Skeletal muscle satellite cell (primary cell): ENCODE data around the gene RARB. TPM values are rescaled to one million over a fixed set of nuclear protein-coding genes. Genes with fewer than 3 reads are reported as not detected.

Experiments
- H3K27me3 ChIP-seq: 2 replicates; pipeline ENCODE4 v1.7.0; 2013; ENCODE audit warnings: low read length; ENCODE audit not compliant: control insufficient read depth, insufficient read depth
- H3K36me3 ChIP-seq: 2 replicates; pipeline ENCODE4 v1.7.0; 2013; ENCODE audit warnings: mild to moderate bottlenecking, control low read depth, low read length; ENCODE audit not compliant: insufficient read depth
- H3K4me1 ChIP-seq: 2 replicates; pipeline ENCODE4 v1.7.0; 2013; ENCODE audit warnings: low read length; ENCODE audit not compliant: control insufficient read depth, insufficient read depth
- H3K4me2 ChIP-seq: 2 replicates; pipeline ENCODE4 v1.7.0; 2013; ENCODE audit warnings: mild to moderate bottlenecking, low read length
- H3K4me3 ChIP-seq: 2 replicates; pipeline ENCODE4 v1.7.0; 2013; ENCODE audit warnings: low read length
- H3K9ac ChIP-seq: 2 replicates; pipeline ENCODE4 v1.7.0; 2013; ENCODE audit warnings: mild to moderate bottlenecking, low read depth, low read length, moderate library complexity
- H3K9me3 ChIP-seq: replicated peaks from 2 replicates; pipeline ENCODE4 v1.7.0; 2013; ENCODE audit warnings: mild to moderate bottlenecking, control low read depth, low read length
- total RNA-seq: library from RNA; depleted of rRNA; stranded (reverse); fragments of >200 nt; gene quantifications from 2 replicates; pipeline ENCODE4 v1.2.3, GENCODE V29; 2012; rRNA removed

The RARB gene
- total RNA-seq = 5.8 and 9.8 TPM in 2 replicates

DNA sequence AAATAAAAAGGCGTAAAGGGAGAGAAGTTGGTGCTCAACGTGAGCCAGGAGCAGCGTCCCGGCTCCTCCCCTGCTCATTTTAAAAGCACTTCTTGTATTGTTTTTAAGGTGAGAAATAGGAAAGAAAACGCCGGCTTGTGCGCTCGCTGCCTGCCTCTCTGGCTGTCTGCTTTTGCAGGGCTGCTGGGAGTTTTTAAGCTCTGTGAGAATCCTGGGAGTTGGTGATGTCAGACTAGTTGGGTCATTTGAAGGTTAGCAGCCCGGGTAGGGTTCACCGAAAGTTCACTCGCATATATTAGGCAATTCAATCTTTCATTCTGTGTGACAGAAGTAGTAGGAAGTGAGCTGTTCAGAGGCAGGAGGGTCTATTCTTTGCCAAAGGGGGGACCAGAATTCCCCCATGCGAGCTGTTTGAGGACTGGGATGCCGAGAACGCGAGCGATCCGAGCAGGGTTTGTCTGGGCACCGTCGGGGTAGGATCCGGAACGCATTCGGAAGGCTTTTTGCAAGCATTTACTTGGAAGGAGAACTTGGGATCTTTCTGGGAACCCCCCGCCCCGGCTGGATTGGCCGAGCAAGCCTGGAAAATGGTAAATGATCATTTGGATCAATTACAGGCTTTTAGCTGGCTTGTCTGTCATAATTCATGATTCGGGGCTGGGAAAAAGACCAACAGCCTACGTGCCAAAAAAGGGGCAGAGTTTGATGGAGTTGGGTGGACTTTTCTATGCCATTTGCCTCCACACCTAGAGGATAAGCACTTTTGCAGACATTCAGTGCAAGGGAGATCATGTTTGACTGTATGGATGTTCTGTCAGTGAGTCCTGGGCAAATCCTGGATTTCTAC, at the start of gene RARB:
TSS of gene RARB (plus strand) at position 322 of the 847 bp plus-strand sequence. CDS start at position 791, 469 bp downstream.
- Histone ChIP-seq H3K4me3 (peak within 1 kb of the TSS; percentile 72), H3K4me1 (peaks cover 45% of the 10 kb centered on the region), H3K9ac (peak within 1 kb of the TSS; percentile 76), H3K4me2 (peak within 1 kb of the TSS; percentile 92), H3K27me3 (peaks cover 4% of the 10 kb centered on the region), H3K9me3 (no peaks in the 10 kb centered on the region), H3K36me3 (no peaks in the 10 kb centered on the region)

DNA sequence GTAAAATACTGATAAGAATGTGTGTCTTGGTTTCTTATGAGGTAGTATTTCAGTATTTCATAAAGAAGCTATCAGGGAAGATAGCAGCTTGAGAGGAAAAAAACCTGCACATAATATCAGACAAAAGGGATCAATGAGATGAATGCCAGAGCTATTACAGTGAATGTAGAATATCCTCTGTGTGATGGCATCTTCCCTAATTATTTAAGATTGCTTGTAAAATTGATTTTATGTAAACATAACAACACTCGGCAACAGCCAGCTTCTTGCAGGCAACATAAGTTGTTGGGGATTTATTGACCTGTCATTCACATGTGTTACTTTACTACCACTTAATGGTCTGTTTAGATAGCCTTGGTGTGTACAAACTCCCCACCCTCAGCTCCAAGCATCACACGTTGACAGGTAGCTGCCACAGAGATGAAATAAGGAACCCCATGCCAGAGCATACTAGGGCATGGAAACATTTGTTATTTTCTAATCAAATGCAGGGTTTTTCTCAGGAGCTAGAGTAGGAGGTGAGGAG, 49.2 kb upstream of the RARB start:
- Histone ChIP-seq H3K9ac (no peak overlapping the region), H3K4me1 (no peaks in the 10 kb centered on the region), H3K9me3 (no peaks in the 10 kb centered on the region), H3K4me3 (no peak overlapping the region), H3K27me3 (no peaks in the 10 kb centered on the region), H3K36me3 (no peaks in the 10 kb centered on the region), H3K4me2 (no peak overlapping the region)

DNA sequence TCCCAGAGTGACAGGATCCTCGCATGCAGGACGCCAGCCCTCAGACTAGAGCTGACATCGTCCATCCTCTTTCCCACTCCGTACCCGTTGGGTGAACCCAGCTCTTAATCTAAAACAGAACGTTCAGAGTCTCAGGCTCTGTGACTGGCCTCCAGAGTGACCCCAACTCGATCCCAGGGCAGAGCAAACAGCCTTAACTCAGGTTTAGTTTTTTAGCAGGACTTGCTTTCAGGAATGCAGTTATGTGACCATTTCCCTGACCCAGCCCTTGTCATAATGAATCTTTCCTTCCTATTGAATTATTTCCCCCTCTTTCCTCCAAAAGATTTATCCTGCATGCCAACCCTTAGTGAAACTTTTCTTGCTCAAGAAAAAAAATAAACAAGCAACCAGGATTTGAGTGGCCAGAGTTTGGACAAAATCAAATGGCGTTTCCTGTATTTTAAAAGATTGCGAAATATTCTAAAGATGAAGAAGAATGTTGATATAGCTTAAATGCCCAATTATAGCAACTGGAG, 47.8 kb upstream of the RARB start:
- H3K4me2 ChIP-seq = no peak overlapping the region
- H3K36me3 ChIP-seq = no peaks in the 10 kb centered on the region
- H3K27me3 ChIP-seq = no peaks in the 10 kb centered on the region
- no peaks in the 10 kb centered on the region for H3K9me3 ChIP-seq
- no peaks in the 10 kb centered on the region for H3K4me1 ChIP-seq
- H3K4me3 ChIP-seq = no peak overlapping the region
- no peak overlapping the region for H3K9ac ChIP-seq

DNA sequence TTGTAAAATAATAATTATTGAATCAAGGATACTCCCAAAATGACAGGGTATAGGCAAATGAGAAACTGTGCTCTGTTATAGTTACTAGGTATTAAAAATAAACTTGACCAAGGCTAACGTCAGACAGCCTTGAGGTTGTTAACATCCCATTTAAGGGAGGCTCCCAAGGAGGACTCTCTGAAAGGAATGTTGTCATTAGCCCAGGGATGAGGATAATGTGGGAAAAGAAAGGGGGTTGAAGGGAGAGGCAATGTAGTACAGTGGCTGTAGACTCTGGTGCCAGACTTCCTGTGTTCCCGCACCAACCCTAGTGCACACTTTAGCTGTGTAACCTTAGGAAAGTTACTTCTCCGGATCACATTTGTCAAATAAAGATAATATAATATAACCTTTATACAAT, 47.0 kb upstream of the RARB start:
- H3K9me3 ChIP-seq = no peaks in the 10 kb centered on the region
- no peaks in the 10 kb centered on the region for H3K27me3 ChIP-seq
- no peak overlapping the region for H3K9ac ChIP-seq
- no peak overlapping the region for H3K4me2 ChIP-seq
- H3K4me3 ChIP-seq = no peak overlapping the region
- H3K4me1 ChIP-seq = no peaks in the 10 kb centered on the region
- H3K36me3 ChIP-seq = no peaks in the 10 kb centered on the region

DNA sequence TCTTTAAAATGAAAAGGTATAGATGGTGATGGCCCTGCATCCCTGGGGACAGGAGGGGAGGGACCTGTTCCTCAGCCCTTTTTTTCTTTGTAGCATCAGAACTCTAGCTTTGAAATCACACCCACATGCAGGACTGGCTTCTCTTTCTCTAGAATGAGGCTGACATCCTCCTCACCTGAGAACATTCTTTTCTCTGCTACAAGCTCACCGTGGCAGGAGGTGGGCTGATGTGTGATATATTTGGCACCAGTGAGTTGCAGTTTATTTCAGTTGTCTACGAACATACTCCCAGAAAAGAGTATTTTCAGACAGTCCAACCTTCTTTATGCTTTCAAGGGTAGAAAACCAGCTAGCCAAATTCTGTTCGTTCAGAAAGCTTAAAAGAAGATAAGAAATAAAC, 43.6 kb upstream of the RARB start:
- H3K4me1 ChIP-seq = no peaks in the 10 kb centered on the region
- no peak overlapping the region for H3K4me2 ChIP-seq
- no peak overlapping the region for H3K4me3 ChIP-seq
- H3K9me3 ChIP-seq = no peaks in the 10 kb centered on the region
- no peaks in the 10 kb centered on the region for H3K27me3 ChIP-seq
- H3K36me3 ChIP-seq = no peaks in the 10 kb centered on the region
- no peak overlapping the region for H3K9ac ChIP-seq

DNA sequence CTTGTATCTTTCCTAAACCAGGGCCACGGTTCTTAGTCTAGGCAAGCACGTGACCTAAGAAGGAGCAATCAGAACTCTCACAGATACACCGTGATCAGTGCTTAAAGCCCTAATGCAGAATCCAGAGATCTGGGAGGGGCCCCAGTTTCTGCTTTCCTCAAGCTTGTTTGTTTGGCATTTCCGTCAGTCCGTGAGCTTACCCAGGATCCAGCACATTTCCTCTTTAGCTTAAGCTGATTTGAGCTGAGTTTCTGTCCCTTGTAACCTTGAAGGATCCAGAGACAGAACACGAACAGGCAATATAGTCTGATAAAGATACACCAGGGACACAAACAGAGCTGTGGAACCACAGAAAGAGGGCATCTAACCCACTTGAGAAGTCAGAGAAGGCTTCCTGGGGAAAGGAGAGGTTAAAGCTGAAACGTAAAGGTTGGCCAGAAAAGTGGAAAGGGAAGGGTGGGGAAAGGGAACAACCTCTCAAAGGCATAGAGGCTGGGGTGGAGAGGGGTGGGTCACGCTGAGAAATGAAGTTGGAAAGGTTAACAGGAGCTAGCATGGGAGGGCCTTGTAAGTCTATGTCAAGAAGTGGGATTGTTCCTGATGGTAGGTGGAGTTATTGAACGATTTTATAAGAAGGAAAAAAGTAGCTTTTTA, 42.1 kb upstream of the RARB start:
- Histone ChIP-seq H3K4me2 (no peak overlapping the region), H3K36me3 (no peaks in the 10 kb centered on the region), H3K27me3 (no peaks in the 10 kb centered on the region)

DNA sequence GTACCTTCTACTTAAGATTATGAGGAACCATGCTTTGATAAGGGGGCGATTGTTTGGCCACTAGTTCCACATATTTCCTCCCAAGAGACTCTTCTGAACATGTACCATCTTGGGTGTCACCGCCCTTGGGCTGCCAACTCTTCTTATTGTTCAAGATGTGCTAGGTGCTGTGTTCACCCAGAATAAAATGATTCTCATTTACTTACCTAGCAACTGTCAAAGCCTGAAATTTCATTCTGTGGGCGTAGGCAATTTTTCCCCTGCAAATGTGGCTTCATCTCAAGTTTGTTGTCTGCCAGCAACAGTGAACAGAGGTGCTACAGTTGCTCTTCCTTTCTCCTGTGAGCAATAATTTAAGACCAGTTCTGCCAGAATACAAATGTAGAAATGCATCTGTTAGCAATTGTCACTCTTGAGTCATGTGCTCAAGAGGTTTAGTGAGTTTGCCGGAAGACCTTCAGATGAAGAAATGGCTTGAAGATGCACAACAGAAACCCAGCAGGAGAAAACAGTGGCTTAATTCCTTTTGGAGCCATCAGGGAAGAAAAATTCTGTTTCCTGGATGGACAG, 41.3 kb upstream of the RARB start:
- no peak overlapping the region for H3K4me2 ChIP-seq
- H3K4me1 ChIP-seq = no peaks in the 10 kb centered on the region
- no peaks in the 10 kb centered on the region for H3K9me3 ChIP-seq
- no peak overlapping the region for H3K9ac ChIP-seq
- no peak overlapping the region for H3K4me3 ChIP-seq
- H3K27me3 ChIP-seq = no peaks in the 10 kb centered on the region
- no peaks in the 10 kb centered on the region for H3K36me3 ChIP-seq

More for the DNA sequence above, 42.1 kb upstream of the RARB start:
- Histone ChIP-seq H3K9ac (no peak overlapping the region), H3K4me3 (no peak overlapping the region), H3K4me1 (no peaks in the 10 kb centered on the region), H3K9me3 (no peaks in the 10 kb centered on the region)

DNA sequence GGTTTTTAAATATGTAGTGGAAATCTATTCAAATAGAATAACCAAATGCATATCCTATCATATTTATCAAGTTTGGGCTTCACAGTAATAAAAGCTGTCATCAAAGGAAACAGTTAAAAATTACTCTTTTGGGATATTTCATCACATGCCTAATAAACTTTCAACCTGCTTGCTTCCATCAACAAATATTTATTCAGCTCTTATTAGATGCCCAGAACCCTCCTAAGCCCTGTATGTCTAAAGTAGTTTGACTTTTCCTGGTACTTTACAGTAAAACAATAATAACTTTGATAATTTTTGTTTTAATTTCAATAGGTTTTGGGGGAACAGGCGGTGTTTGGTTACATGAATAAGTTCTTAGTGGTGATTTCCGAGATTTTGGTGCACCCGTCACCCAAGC, 37.5 kb upstream of the RARB start:
- Histone ChIP-seq H3K9me3 (no peaks in the 10 kb centered on the region), H3K4me2 (no peak overlapping the region), H3K9ac (no peak overlapping the region), H3K4me3 (no peak overlapping the region), H3K36me3 (no peaks in the 10 kb centered on the region), H3K4me1 (no peaks in the 10 kb centered on the region), H3K27me3 (no peaks in the 10 kb centered on the region)

DNA sequence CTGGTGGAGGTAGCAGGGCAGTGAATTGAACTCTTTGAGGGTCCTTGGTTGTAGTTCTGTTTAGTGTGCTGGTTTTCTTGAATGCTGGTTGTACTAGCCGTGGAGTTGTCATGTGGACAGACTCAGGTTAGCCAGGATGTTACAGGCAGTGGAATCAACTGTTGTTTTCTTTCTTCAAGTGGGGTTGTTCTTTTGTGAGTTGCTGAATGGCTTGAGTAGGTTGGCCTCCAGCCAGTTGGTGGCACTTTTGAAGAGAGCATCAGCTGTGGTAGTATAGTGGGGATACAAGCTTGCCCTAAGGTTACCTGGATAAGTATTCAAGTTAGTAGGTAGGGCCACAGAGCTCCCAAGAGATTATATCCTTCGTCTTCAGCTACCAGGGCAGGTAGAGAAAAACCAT, 31.8 kb upstream of the RARB start:
- H3K9ac ChIP-seq = no peak overlapping the region
- no peak overlapping the region for H3K4me2 ChIP-seq
- H3K4me1 ChIP-seq = no peaks in the 10 kb centered on the region
- no peak overlapping the region for H3K4me3 ChIP-seq
- no peaks in the 10 kb centered on the region for H3K27me3 ChIP-seq
- H3K9me3 ChIP-seq = no peaks in the 10 kb centered on the region
- no peaks in the 10 kb centered on the region for H3K36me3 ChIP-seq

DNA sequence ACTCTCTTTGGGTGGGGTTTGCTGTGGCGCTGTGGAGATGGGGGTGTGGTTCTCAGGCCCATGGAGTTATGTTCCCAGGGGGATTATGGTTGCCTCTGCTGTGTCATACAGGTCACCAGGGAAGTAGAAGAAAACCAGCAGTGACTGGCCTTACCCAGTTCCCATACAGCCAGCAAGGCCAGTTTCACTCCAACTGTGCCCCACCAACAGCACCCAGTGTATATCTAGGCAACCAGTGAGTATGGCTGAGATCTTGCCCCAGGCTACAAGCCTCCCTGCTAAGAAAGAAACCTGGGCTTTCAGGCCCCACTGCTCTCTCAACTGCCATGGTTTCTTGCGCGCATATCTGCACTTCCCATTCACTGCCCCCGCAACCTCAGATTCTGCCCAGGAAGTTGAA, 31.4 kb upstream of the RARB start:
- no peaks in the 10 kb centered on the region for H3K36me3 ChIP-seq

DNA sequence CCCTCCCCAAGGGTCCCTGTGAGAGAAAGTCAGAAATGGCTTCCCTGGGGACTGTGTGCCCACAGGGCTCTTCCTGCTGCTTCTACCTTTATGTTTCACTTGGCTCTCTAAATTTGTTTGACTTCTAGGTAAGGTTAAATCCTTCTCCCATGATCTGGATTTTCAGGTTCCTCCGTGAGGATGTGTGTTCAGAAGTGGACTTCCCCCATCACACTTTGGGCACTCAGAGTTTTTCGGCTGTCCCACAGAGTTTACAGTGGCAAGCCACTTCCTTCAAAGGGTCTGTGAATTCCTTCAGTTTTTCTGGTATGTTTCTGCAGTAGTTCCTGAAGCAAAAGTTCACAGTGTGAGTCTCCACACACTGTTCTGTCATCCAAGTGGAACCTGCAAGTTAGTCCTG, 30.9 kb upstream of the RARB start:
- Histone ChIP-seq H3K36me3 (no peaks in the 10 kb centered on the region), H3K4me3 (no peak overlapping the region), H3K4me2 (no peak overlapping the region), H3K4me1 (no peaks in the 10 kb centered on the region), H3K9ac (no peak overlapping the region), H3K9me3 (no peaks in the 10 kb centered on the region), H3K27me3 (no peaks in the 10 kb centered on the region)

More for the DNA sequence above, 31.4 kb upstream of the RARB start:
- Histone ChIP-seq H3K9ac (no peak overlapping the region), H3K9me3 (no peaks in the 10 kb centered on the region), H3K4me3 (no peak overlapping the region), H3K4me1 (no peaks in the 10 kb centered on the region), H3K27me3 (no peaks in the 10 kb centered on the region), H3K4me2 (no peak overlapping the region)
